ENCODE results near the gene KCNJ6. TPM values are rescaled to one million over a fixed set of nuclear protein-coding genes. Genes with fewer than 3 reads are reported as not detected.

The KCNJ6 gene
- total RNA-seq, 1 experiment from 2014 or later: not detected

DNA sequence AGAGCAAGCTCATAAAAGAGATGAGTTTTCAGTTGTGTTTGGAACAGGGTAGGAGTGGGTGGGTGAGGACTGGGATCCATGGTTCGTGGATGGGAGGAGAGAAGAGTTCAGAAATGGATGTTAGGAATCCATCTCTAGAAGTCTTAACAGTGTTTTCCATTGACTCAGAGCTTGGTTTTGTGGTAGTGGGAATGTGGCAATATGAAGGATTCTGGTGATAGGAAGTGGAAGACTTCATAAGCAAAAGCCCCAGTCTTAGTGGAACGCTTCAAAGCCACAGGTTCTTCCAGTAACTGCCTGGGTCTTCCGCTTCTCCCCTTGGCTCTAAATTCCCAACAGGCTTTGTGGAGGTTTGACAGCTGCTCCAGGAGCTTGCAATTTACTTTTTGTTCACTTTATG lies 167.9 kb downstream of the KCNJ6 start:
- H3K36me3 ChIP-seq (ENCODE audit: control insufficient read depth, insufficient read depth, low read length): no peaks in the 10 kb centered on the region
- in situ Hi-C loops (cut with HindIII; ENCODE audit: low pct_unique_long_range_greater_than_20kb, low sequenced_read_pairs): no loop called here
- no peak overlapping the region for H3K4me3 ChIP-seq (ENCODE audit: low read depth in 2 of 2, low read length in 2 of 2)
- intact Hi-C loops (cut with micrococcal nuclease; ENCODE audit: unreplicated experiment): no loop called here
- ChIA-PET CTCF (no interaction called here), POLR2A (no interaction called here)
- H3K4me1 ChIP-seq (ENCODE audit: control insufficient read depth, insufficient read depth, low read length): no peaks in the 10 kb centered on the region
- 0 out of 2 replicates have a peak, but pooled peaks cover 2% of the 10 kb centered on the region for H3K27me3 ChIP-seq (ENCODE audit: control insufficient read depth, insufficient read depth, low read length)
- no peak for ATAC-seq
- DNase-seq (ENCODE audit: low read depth, low spot score): no peak
- BruUV-seq (replicated peaks): no TSS peak
- H3K9me3 ChIP-seq (ENCODE audit: control insufficient read depth, insufficient read depth, low read depth, low read length): no peaks in the 10 kb centered on the region
- TF ChIP-seq CTCF (IDR thresholded peaks at IDR 0.05): no peak
- TF ChIP-seq POLR2AphosphoS5 (IDR thresholded peaks at IDR 0.05; ENCODE audit: low read depth, low read length): no peak
- no peak for TF ChIP-seq TCF7L2 (IDR thresholded peaks at IDR 0.05; ENCODE audit: low read depth, low read length)
- TF ChIP-seq REST (IDR thresholded peaks at IDR 0.05; ENCODE audit: insufficient read depth in 1 of 2, low read depth in 2 of 2, low read length in 1 of 2): no peak
- TF ChIP-seq SIN3A (IDR thresholded peaks at IDR 0.05; ENCODE audit: borderline replicate concordance, insufficient read depth, low read depth, low read length): no peak
- no peak overlapping the region for H3K27ac ChIP-seq (ENCODE audit: low read length)

- in situ Hi-C loops (cut with HindIII; ENCODE audit: low pct_unique_long_range_greater_than_20kb, low sequenced_read_pairs): no loop called here
Measured at GRCh38 chr21:37746849-37747248, 169.4 kb downstream of the KCNJ6 start.

More at GRCh38 chr21:37746849-37747248, 169.4 kb downstream of the KCNJ6 start:
- Histone ChIP-seq H3K36me3 (ENCODE audit: control insufficient read depth, insufficient read depth, low read length) (no peaks in the 10 kb centered on the region), H3K4me3 (ENCODE audit: low read depth in 2 of 2, low read length in 2 of 2) (no peak overlapping the region), H3K4me1 (ENCODE audit: control insufficient read depth, insufficient read depth, low read length) (no peaks in the 10 kb centered on the region), H3K27me3 (ENCODE audit: control insufficient read depth, insufficient read depth, low read length) (0 out of 2 replicates have a peak, but pooled peaks cover 2% of the 10 kb centered on the region), H3K27ac (ENCODE audit: low read length) (no peak overlapping the region), H3K9me3 (ENCODE audit: control insufficient read depth, insufficient read depth, low read depth, low read length) (no peaks in the 10 kb centered on the region)
- POLR2A ChIA-PET: no interaction called here
- CTCF ChIA-PET: no interaction called here
- intact Hi-C loops (cut with micrococcal nuclease; ENCODE audit: unreplicated experiment): no loop called here
- no TSS peak for BruUV-seq (replicated peaks)
- TF ChIP-seq TCF7L2 (IDR thresholded peaks at IDR 0.05; ENCODE audit: low read depth, low read length) (no peak), REST (IDR thresholded peaks at IDR 0.05; ENCODE audit: insufficient read depth in 1 of 2, low read depth in 2 of 2, low read length in 1 of 2) (no peak), SIN3A (IDR thresholded peaks at IDR 0.05; ENCODE audit: borderline replicate concordance, insufficient read depth, low read depth, low read length) (no peak), CTCF (IDR thresholded peaks at IDR 0.05) (no peak; the same call in 1 of the 2 replicates), POLR2AphosphoS5 (IDR thresholded peaks at IDR 0.05; ENCODE audit: low read depth, low read length) (no peak)
- no peak for DNase-seq (ENCODE audit: low read depth, low spot score)
- ATAC-seq: no peak
